ENCODE measurements around the gene MRGPRD.

MRGPRD gene

GRCh38 chr11:69005631-69006368 lies 25.0 kb upstream of the MRGPRD start:
- no peak overlapping the region for H3K4me3 ChIP-seq (ENCODE audit: low read depth, low read length)
- TF ChIP-seq CTCF (IDR thresholded peaks at IDR 0.05; ENCODE audit: borderline replicate concordance, insufficient read depth, low read depth, low read length), result no peak

DNA sequence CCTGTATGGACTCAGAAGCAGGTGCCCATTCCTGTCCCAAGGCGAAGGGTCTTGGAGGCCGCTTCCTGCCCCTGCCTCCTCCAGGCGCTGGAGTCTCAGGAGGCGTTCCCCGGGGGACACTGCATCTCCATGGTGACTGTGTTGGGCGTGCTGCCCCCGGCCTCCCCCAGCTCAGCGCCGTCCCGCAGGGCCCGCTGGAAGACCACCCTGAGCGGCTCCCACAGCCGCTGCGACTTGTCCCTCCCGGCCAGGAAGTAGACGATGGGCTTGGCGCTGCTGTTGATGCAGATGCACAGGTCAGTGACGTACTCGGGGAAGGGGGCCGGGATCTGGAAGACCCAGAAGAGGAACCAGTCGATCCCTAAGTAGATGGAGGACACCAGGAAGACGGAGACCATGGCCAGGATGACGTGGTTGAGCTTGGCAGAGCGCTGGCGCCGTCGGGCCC lies 24.4 kb upstream of the MRGPRD start:
- TF ChIP-seq CTCF (IDR thresholded peaks at IDR 0.05; ENCODE audit: borderline replicate concordance, insufficient read depth, low read depth, low read length), result no peak
- H3K4me3 ChIP-seq (ENCODE audit: low read depth, low read length), result no peak overlapping the region

GRCh38 chr11:69004411-69005182 lies 23.8 kb upstream of the MRGPRD start:
- no peak overlapping the region for H3K4me3 ChIP-seq (ENCODE audit: low read depth, low read length)
- no peak for TF ChIP-seq CTCF (IDR thresholded peaks at IDR 0.05; ENCODE audit: borderline replicate concordance, insufficient read depth, low read depth, low read length)

GRCh38 chr11:69003866-69004367 lies 23.1 kb upstream of the MRGPRD start:
- no peak for TF ChIP-seq CTCF (IDR thresholded peaks at IDR 0.05; ENCODE audit: borderline replicate concordance, insufficient read depth, low read depth, low read length)
- no peak overlapping the region for H3K4me3 ChIP-seq (ENCODE audit: low read depth, low read length)

DNA sequence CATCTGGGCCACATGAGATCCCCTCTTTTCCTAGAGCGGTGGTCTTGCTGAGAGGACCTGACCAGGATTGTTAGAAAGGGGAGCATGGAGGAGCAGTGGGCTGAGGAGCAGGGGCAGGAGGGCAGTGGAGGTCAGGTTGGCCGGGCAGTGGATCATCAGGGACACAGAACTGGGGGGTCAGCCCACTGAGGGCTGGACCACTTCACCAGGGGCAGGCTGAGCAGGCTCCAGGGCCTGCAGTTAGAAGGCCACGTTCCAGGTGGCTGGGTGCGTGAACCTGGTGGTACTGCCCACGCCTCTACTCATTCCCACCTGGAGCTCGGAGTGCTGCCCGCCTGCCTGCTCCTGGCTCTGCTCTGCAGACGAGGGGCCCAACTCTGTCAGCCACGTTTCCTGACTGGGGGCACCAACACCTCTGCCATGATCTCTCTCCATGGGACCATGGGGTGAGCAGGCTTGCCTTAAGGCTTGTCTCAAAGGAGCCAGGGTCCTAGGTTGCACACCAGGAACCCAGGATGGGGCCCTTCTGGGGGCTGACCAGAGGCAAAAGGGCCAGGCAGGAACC lies 22.6 kb upstream of the MRGPRD start:
- TF ChIP-seq CTCF (IDR thresholded peaks at IDR 0.05; ENCODE audit: borderline replicate concordance, insufficient read depth, low read depth, low read length), result no peak
- H3K4me3 ChIP-seq (ENCODE audit: low read depth, low read length), result no peak overlapping the region

- no peak overlapping the region for H3K4me3 ChIP-seq (ENCODE audit: low read depth, low read length)
- TF ChIP-seq CTCF (IDR thresholded peaks at IDR 0.05; ENCODE audit: borderline replicate concordance, insufficient read depth, low read depth, low read length), result no peak
Measured at GRCh38 chr11:69002570-69003231, 21.9 kb upstream of the MRGPRD start.
